IMR-90 (cell line): ENCODE data around the gene SDC1. TPM values are rescaled to one million over a fixed set of nuclear protein-coding genes. Genes with fewer than 3 reads are reported as not detected.
A peak's percentile ranks its signal among the peaks of the same experiment; 100 is the strongest.

Experiments
- ATAC-seq: fragments of 200-7000 bp; cut with Tn5 transposase; 2 replicates; pipeline ENCODE4 v1.9.1; 2020; ENCODE audit warnings: low read depth, mild to moderate bottlenecking, moderate library complexity
- BruUV-seq: library from RNA; stranded (reverse); fragments of 400-500 nt; replicated peaks from 2 replicates; lab custom pipeline; 2021; lab: Mats Ljungman, UMichigan
- CTCF ChIA-PET: fragments of 300-600 bp; formaldehyde crosslinking; extraction: SDS; loops from one replicate; lab custom pipeline; 2021; ENCODE audit warnings: antibody characterized with exemption; lab: Yijun Ruan, JAX
- POLR2A ChIA-PET: fragments of 300-600 bp; sonication (Branson Sonifier 250); formaldehyde crosslinking; loops from one replicate; lab custom pipeline; 2022; ENCODE audit warnings: antibody characterized with exemption; ENCODE audit not compliant: unreplicated experiment; lab: Charles Lee
- DNase-seq: peaks from one replicate; pipeline ENCODE4 v3.0.0; 2013
- H2AFZ ChIP-seq: replicated peaks from 2 replicates; pipeline ENCODE3; 2013; ENCODE audit warnings: low read length, mild to moderate bottlenecking; ENCODE audit not compliant: poor library complexity
- H2AK5ac ChIP-seq: 2 replicates; pipeline ENCODE4 v1.6.1; 2013; ENCODE audit warnings: low read depth, low read length, inconsistent platforms
- H2AK9ac ChIP-seq: replicated peaks from 2 replicates; pipeline ENCODE3; 2013; ENCODE audit warnings: mild to moderate bottlenecking, low read depth, low read length, moderate library complexity; ENCODE audit not compliant: poor library complexity
- H2BK120ac ChIP-seq: 2 replicates; pipeline ENCODE4 v1.6.1; 2013; ENCODE audit warnings: low read depth, low read length, inconsistent platforms
- H2BK15ac ChIP-seq: 3 replicates; pipeline ENCODE4 v1.6.1; 2013; ENCODE audit warnings: low read depth, low read length, inconsistent platforms
- H2BK20ac ChIP-seq: 2 replicates; pipeline ENCODE4 v1.6.1; 2013; ENCODE audit warnings: low read depth, mild to moderate bottlenecking, inconsistent platforms, low read length, moderate library complexity
- H2BK5ac ChIP-seq: 2 replicates; pipeline ENCODE4 v1.6.1; 2013; ENCODE audit warnings: mild to moderate bottlenecking, low read depth, low read length, inconsistent platforms; ENCODE audit not compliant: poor library complexity, severe bottlenecking
- H3K14ac ChIP-seq: replicated peaks from 2 replicates; pipeline ENCODE4 v1.6.1; 2013; ENCODE audit warnings: low read depth, low read length, inconsistent platforms
- H3K18ac ChIP-seq: 2 replicates; pipeline ENCODE4 v1.6.1; 2013; ENCODE audit warnings: low read depth, low read length, control low read depth
- H3K23ac ChIP-seq: 2 replicates; pipeline ENCODE4 v1.6.1; 2013; ENCODE audit warnings: low read depth, low read length, inconsistent platforms
- H3K27ac ChIP-seq: 2 replicates; pipeline ENCODE4 v1.5.1; 2013; ENCODE audit warnings: mild to moderate bottlenecking, control low read depth, low read length; ENCODE audit not compliant: insufficient read depth
- H3K27me3 ChIP-seq: 2 replicates; pipeline ENCODE4 v1.6.1; 2013; ENCODE audit warnings: low read length; ENCODE audit not compliant: control insufficient read depth, insufficient read depth
- H3K36me3 ChIP-seq: 2 replicates; pipeline ENCODE4 v1.6.1; 2013; ENCODE audit warnings: low read length, mixed read lengths; ENCODE audit not compliant: control insufficient read depth, insufficient read depth
- H3K4ac ChIP-seq: 2 replicates; pipeline ENCODE4 v1.6.1; 2013; ENCODE audit warnings: low read depth, low read length, inconsistent platforms
- H3K4me1 ChIP-seq: 2 replicates; pipeline ENCODE4 v1.6.1; 2013; ENCODE audit warnings: low read length, mixed read lengths; ENCODE audit not compliant: control insufficient read depth, insufficient read depth
- H3K4me2 ChIP-seq: 2 replicates; pipeline ENCODE4 v1.6.1; 2013; ENCODE audit warnings: low read depth, mild to moderate bottlenecking, control low read depth, low read length, moderate library complexity
- H3K4me3 ChIP-seq: 2 replicates; pipeline ENCODE4 v1.5.1; 2013; ENCODE audit warnings: low read depth, mild to moderate bottlenecking, control low read depth, low read length, moderate library complexity; ENCODE audit not compliant: insufficient read depth
- H3K56ac ChIP-seq: 2 replicates; pipeline ENCODE4 v1.6.1; 2013; ENCODE audit warnings: low read length, inconsistent platforms; ENCODE audit not compliant: insufficient read depth; ENCODE audit errors: extremely low read depth
- H3K79me1 ChIP-seq, 2 experiments: 2 replicates each; pipeline ENCODE4 v1.6.1; 2013; ENCODE audit warnings: low read length in 2 of 2, inconsistent platforms in 1 of 2, low read depth in 1 of 2
- H3K9ac ChIP-seq: 2 replicates; pipeline ENCODE4 v1.6.1; 2013; ENCODE audit warnings: low read depth, low read length, control low read depth
- H3K9me1 ChIP-seq: 2 replicates; pipeline ENCODE4 v1.6.1; 2013; ENCODE audit warnings: low read length, inconsistent platforms; ENCODE audit not compliant: insufficient read depth
- H3K9me3 ChIP-seq: 2 replicates; pipeline ENCODE4 v1.6.1; 2013; ENCODE audit warnings: low read length; ENCODE audit not compliant: control insufficient read depth, insufficient read depth
- H4K20me1 ChIP-seq: 2 replicates; pipeline ENCODE4 v1.6.1; 2013; ENCODE audit warnings: low read length, inconsistent platforms; ENCODE audit not compliant: insufficient read depth
- H4K5ac ChIP-seq: 2 replicates; pipeline ENCODE4 v1.6.1; 2013; ENCODE audit warnings: mild to moderate bottlenecking, low read depth, low read length, control low read depth
- H4K8ac ChIP-seq, 2 experiments: 2 replicates each; pipeline ENCODE4 v1.6.1; 2013; ENCODE audit warnings: low read depth in 2 of 2, low read length in 2 of 2, control low read depth in 1 of 2, inconsistent platforms in 1 of 2
- H4K91ac ChIP-seq: 2 replicates; pipeline ENCODE4 v1.6.1; 2013; ENCODE audit warnings: low read depth, low read length, inconsistent platforms; ENCODE audit not compliant: insufficient read depth
- BHLHE40 ChIP-seq: fragments of 150-350 bp; IDR thresholded peaks from 2 replicates; pipeline ENCODE4 v1.6.1; 2016; ENCODE audit warnings: mild to moderate bottlenecking, low read depth, low read length
- CEBPB ChIP-seq: IDR thresholded peaks from 2 replicates; pipeline ENCODE4 v1.6.1; 2012; ENCODE audit warnings: low read depth, low read length, improper control_type of control experiment
- CHD1 ChIP-seq: IDR thresholded peaks from 2 replicates; pipeline ENCODE4 v1.6.1; 2012; ENCODE audit warnings: low read depth, low read length, improper control_type of control experiment
- ELK1 ChIP-seq: fragments of 150-350 bp; IDR thresholded peaks from 2 replicates; pipeline ENCODE4 v1.6.1; 2016; ENCODE audit warnings: low read depth, mild to moderate bottlenecking, low read length, moderate library complexity, borderline replicate concordance
- FOS ChIP-seq: fragments of 150-350 bp; IDR thresholded peaks from 2 replicates; pipeline ENCODE4 v1.6.1; 2016; ENCODE audit warnings: low read depth, low read length
- MAFK ChIP-seq: IDR thresholded peaks from 2 replicates; pipeline ENCODE4 v1.6.1; 2012; ENCODE audit warnings: low read depth, low read length, improper control_type of control experiment
- MAZ ChIP-seq: IDR thresholded peaks from 2 replicates; pipeline ENCODE4 v1.6.1; 2012; ENCODE audit warnings: low read depth, mild to moderate bottlenecking, low read length, improper control_type of control experiment, moderate library complexity, borderline replicate concordance
- MXI1 ChIP-seq: IDR thresholded peaks from 2 replicates; pipeline ENCODE4 v1.6.1; 2012; ENCODE audit warnings: low read depth, mild to moderate bottlenecking, low read length, moderate library complexity, borderline replicate concordance
- NFE2L2 ChIP-seq: fragments of 150-350 bp; IDR thresholded peaks from 2 replicates; pipeline ENCODE4 v1.6.1; 2016; ENCODE audit warnings: low read depth, mild to moderate bottlenecking, low read length
- POLR2A ChIP-seq: IDR thresholded peaks from 2 replicates; pipeline ENCODE4 v1.6.1; 2012; ENCODE audit warnings: mild to moderate bottlenecking, low read depth, low read length
- RAD21 ChIP-seq: IDR thresholded peaks from 2 replicates; pipeline ENCODE4 v1.6.1; 2012; ENCODE audit warnings: low read length, improper control_type of control experiment
- RCOR1 ChIP-seq: IDR thresholded peaks from 2 replicates; pipeline ENCODE4 v1.6.1; 2012; ENCODE audit warnings: mild to moderate bottlenecking, low read length, improper control_type of control experiment; ENCODE audit not compliant: insufficient replicate concordance
- RFX5 ChIP-seq: IDR thresholded peaks from 2 replicates; pipeline ENCODE4 v1.8.0; 2012; ENCODE audit warnings: low read depth, mild to moderate bottlenecking, low read length, moderate library complexity
- SMC3 ChIP-seq: fragments of 150-350 bp; IDR thresholded peaks from 2 replicates; pipeline ENCODE4 v1.6.1; 2016; ENCODE audit warnings: low read depth, mild to moderate bottlenecking, antibody characterized with exemption, low read length, moderate library complexity
- USF2 ChIP-seq: fragments of 150-350 bp; IDR thresholded peaks from 2 replicates; pipeline ENCODE4 v1.6.1; 2017; ENCODE audit warnings: mild to moderate bottlenecking, antibody characterized with exemption, low read length, low read depth
- WGBS, 2 experiments: methylation state at CpG; one replicate each; pipeline versions ENCODE4 v1.1.5 to v1.1.7; 2013; ENCODE audit warnings: missing lambda C conversion rate in 2 of 2; ENCODE audit not compliant: insufficient read length in 1 of 2; ENCODE audit errors: extremely low coverage in 2 of 2; 5-methylcytosine and 5-hydroxymethylcytosine counted together
- dilution Hi-C: fragments of 300-500 bp; cut with HindIII; formaldehyde crosslinking; loops from one replicate; pipeline ENCODE4 v1.14.3; 2018; ENCODE audit warnings: low sequenced_read_pairs; ENCODE audit not compliant: unreplicated experiment
- in situ Hi-C: fragments of 300-500 bp; cut with MboI; formaldehyde crosslinking; loops from 3 replicates; pipeline ENCODE4 v1.14.3; 2019; ENCODE audit warnings: low sequenced_read_pairs, inconsistent platforms, mixed read lengths
- intact Hi-C: fragments of 100-400 bp; cut with micrococcal nuclease; formaldehyde crosslinking; loops from 2 replicates; pipeline ENCODE4 v1.10.0; 2022
- polyA plus RNA-seq, 3 experiments: library from polyadenylated mRNA; depleted of rRNA; stranded (reverse); fragments of >200 nt; gene quantifications; 2 replicates each; pipeline ENCODE4 v1.2.3, GENCODE V29; 2012; ENCODE audit warnings: low replicate concordance in 1 of 3
- total RNA-seq: library from RNA; depleted of rRNA; stranded (reverse); fragments of >200 nt; gene quantifications from 2 replicates; pipeline ENCODE4 v1.2.3, GENCODE V29; 2012
- TF ChIP-seq, protein P1 (sequence below): conservative IDR thresholded peaks from 2 replicates; pipeline ENCODE4 v1.5.1; 2012; ENCODE audit warnings: mild to moderate bottlenecking, low read depth, low read length, improper control_type of control experiment

The SDC1 gene
- total and polyA plus RNA-seq, 2 of the 4 experiments (the other 2 are of a cell fraction): 22.0 to 28.3 TPM

DNA sequence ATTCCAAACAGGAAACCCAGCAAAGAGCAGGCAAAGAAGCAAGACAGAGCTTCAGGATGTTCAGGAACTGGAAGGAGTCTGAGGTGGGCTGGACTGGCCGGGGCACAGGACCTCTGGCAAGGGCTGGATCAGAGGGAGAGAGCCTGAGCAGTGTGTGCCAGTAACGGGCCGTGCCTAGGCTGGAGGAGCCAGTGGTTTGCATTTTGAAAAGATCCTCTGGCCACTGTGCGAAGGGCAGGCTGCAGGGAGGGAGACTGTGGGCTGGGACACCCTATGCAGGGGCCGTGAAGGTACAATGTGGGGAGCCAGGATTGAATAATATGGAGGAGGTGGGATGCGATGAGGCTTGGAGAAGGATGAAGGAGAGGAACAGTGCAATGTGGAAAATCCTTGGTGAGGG, 6.2 kb upstream of the SDC1 start:
- H3K27me3 ChIP-seq: no peaks in the 10 kb centered on the region
- H4K20me1 ChIP-seq: no peaks in the 10 kb centered on the region
- in situ Hi-C loops: no loop called here
- peaks cover 6% of the 10 kb centered on the region; the same call in 1 of the 2 replicates for H3K9me1 ChIP-seq
- DNase-seq (no peak), ATAC-seq (no peak)
- no peak overlapping the region for H3K18ac ChIP-seq
- H3K23ac ChIP-seq: no peak overlapping the region
- intact Hi-C loops: no loop called here
- H3K4ac ChIP-seq: no peak overlapping the region
- no peak overlapping the region for H3K4me3 ChIP-seq
- no peak overlapping the region for H2BK5ac ChIP-seq
- TF ChIP-seq NFE2L2: no peak
- TF ChIP-seq MAZ: no peak
- no peak for TF ChIP-seq FOS
- TF ChIP-seq RAD21: no peak
- TF ChIP-seq RCOR1: no peak
- no peak for TF ChIP-seq MAFK
- TF ChIP-seq, protein P1, sequence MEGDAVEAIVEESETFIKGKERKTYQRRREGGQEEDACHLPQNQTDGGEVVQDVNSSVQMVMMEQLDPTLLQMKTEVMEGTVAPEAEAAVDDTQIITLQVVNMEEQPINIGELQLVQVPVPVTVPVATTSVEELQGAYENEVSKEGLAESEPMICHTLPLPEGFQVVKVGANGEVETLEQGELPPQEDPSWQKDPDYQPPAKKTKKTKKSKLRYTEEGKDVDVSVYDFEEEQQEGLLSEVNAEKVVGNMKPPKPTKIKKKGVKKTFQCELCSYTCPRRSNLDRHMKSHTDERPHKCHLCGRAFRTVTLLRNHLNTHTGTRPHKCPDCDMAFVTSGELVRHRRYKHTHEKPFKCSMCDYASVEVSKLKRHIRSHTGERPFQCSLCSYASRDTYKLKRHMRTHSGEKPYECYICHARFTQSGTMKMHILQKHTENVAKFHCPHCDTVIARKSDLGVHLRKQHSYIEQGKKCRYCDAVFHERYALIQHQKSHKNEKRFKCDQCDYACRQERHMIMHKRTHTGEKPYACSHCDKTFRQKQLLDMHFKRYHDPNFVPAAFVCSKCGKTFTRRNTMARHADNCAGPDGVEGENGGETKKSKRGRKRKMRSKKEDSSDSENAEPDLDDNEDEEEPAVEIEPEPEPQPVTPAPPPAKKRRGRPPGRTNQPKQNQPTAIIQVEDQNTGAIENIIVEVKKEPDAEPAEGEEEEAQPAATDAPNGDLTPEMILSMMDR: no peak
- TF ChIP-seq CEBPB: no peak
- no peak for TF ChIP-seq POLR2A
- TF ChIP-seq BHLHE40: no peak
- no peak for TF ChIP-seq USF2
- TF ChIP-seq MXI1: no peak
- TF ChIP-seq SMC3: no peak
- no peak for TF ChIP-seq ELK1
- TF ChIP-seq RFX5: no peak
- no peak for TF ChIP-seq CHD1
- H3K9me3 ChIP-seq: 0 out of 2 replicates have a peak, but pooled peaks cover 2% of the 10 kb centered on the region
- no peak overlapping the region for H2BK20ac ChIP-seq
- no peak overlapping the region for H2AK5ac ChIP-seq
- H2BK120ac ChIP-seq: no peak overlapping the region
- H3K79me1 ChIP-seq: no peaks in the 10 kb centered on the region
- no CpG with 5 or more reads among the region's 6 CpGs for WGBS, 2 experiments
- no peak overlapping the region for H3K56ac ChIP-seq
- H4K5ac ChIP-seq: no peak overlapping the region
- no peaks in the 10 kb centered on the region for H3K36me3 ChIP-seq
- ChIA-PET POLR2A (no interaction called here), CTCF (no interaction called here)
- no peak overlapping the region for H3K27ac ChIP-seq
- no peak overlapping the region for H3K4me2 ChIP-seq
- H4K91ac ChIP-seq: no peak overlapping the region
- no peak overlapping the region for H3K9ac ChIP-seq
- H3K14ac ChIP-seq: no peak overlapping the region
- H2BK15ac ChIP-seq: no peak overlapping the region
- no TSS peak for BruUV-seq
- peak overlapping the region; percentile 15 for H2AK9ac ChIP-seq
- peak overlapping the region; percentile 72 for H2AFZ ChIP-seq
- no peaks in the 10 kb centered on the region for H3K4me1 ChIP-seq
- no peak overlapping the region for H4K8ac ChIP-seq
- dilution Hi-C loops: no loop called here
